Measurements from ENCODE around the gene STN1. TPM values are rescaled to one million over a fixed set of nuclear protein-coding genes. Genes with fewer than 3 reads are reported as not detected.
"Not testable (repeated sequence)": the region's sequence is repeated elsewhere in the genome, so short reads cannot be mapped to it uniquely, and the experiment has no call there.

STN1 gene
- total and polyA plus RNA-seq, 7 donors: 15.3 to 22.7 (median 18.3) TPM

- Histone ChIP-seq H3K27ac (peak overlapping the region; percentile 91), H3K4me1 (peaks cover 77% of the 10 kb centered on the region), H3K36me3 (ENCODE audit: insufficient read depth in 1 of 2, low read depth in 1 of 2) (no peaks in the 10 kb centered on the region), H3K4me3 (no peak overlapping the region), H3K27me3 (ENCODE audit: insufficient read depth in 3 of 3, low read length in 2 of 3) (no peaks in the 10 kb centered on the region), H3K9me3 (no peaks in the 10 kb centered on the region)
- ATAC-seq (peak in 1 of 4 donors; percentile 10), DNase-seq (peak; percentile 23 to 69)
- WGBS, 3 donors: 38 to 54% (median 50%) methylated on average over 5 of the region's 5 CpGs
- no peak for TF ChIP-seq CTCF (IDR thresholded peaks at IDR 0.05)
- intact Hi-C loops (cut with DNase I): no loop called here
Observed at GRCh38 chr10:103845972-103846371, 72.0 kb downstream of the STN1 start.

- WGBS, 3 donors: 78 to 87% (median 83%) methylated on average over 3 of the region's 3 CpGs
Observed at GRCh38 chr10:103845346-103845745, 72.6 kb downstream of the STN1 start.

GRCh38 chr10:103843854-103844570 is 74.0 kb downstream of the STN1 start:
- peaks cover 75% of the 10 kb centered on the region for H3K4me1 ChIP-seq
- no peaks in the 10 kb centered on the region for H3K36me3 ChIP-seq (ENCODE audit: insufficient read depth in 1 of 2, low read depth in 1 of 2)
- H3K27me3 ChIP-seq (ENCODE audit: insufficient read depth in 3 of 3, low read length in 2 of 3): no peaks in the 10 kb centered on the region
- H3K27ac ChIP-seq: peak overlapping the region; percentile 91
- no peak for TF ChIP-seq CTCF (IDR thresholded peaks at IDR 0.05)
- H3K4me3 ChIP-seq: no peak overlapping the region
- WGBS, 3 donors: 12% methylated on average over 6 of the region's 6 CpGs
- H3K9me3 ChIP-seq: no peaks in the 10 kb centered on the region
- ATAC-seq: peak; percentile 66 to 81 (median 75)
- DNase-seq: peak; percentile 60 to 89
- intact Hi-C loops (cut with DNase I): loop anchor here in 1 of 2 donors (5.0 kb wide), 1 partner anchor 87 kb away; no protein-coding TSS in a partner anchor

More at GRCh38 chr10:103845346-103845745, 72.6 kb downstream of the STN1 start:
- H3K4me3 ChIP-seq; H3K27me3 ChIP-seq (ENCODE audit: insufficient read depth in 3 of 3, low read length in 2 of 3); intact Hi-C loops (cut with DNase I); H3K9me3 ChIP-seq; DNase-seq; H3K36me3 ChIP-seq (ENCODE audit: insufficient read depth in 1 of 2, low read depth in 1 of 2); ATAC-seq: not testable (repeated sequence)
- peaks cover 77% of the 10 kb centered on the region for H3K4me1 ChIP-seq
- H3K27ac ChIP-seq: peak overlapping the region; percentile 91

- Histone ChIP-seq H3K9me3 (no peaks in the 10 kb centered on the region), H3K4me3 (no peak overlapping the region), H3K27me3 (ENCODE audit: insufficient read depth in 3 of 3, low read length in 2 of 3) (no peaks in the 10 kb centered on the region), H3K27ac (peak overlapping the region; percentile 91), H3K4me1 (peaks cover 81% of the 10 kb centered on the region), H3K36me3 (ENCODE audit: insufficient read depth in 1 of 2, low read depth in 1 of 2) (no peaks in the 10 kb centered on the region)
- DNase-seq (no peak), ATAC-seq (peak in 2 of 4 donors; percentile 19 to 35)
- TF ChIP-seq CTCF (IDR thresholded peaks at IDR 0.05): no peak
- WGBS, 3 donors: 63 to 69% (median 69%) methylated on average over 3 of the region's 3 CpGs
- intact Hi-C loops (cut with DNase I): loop anchor here in 1 of 2 donors (5.0 kb wide), 1 partner anchor 86 kb away; no protein-coding TSS in a partner anchor
Observed at GRCh38 chr10:103843045-103843444, 74.9 kb downstream of the STN1 start.

GRCh38 chr10:103842605-103843004 is 75.4 kb downstream of the STN1 start:
- H3K27me3 ChIP-seq (ENCODE audit: insufficient read depth in 3 of 3, low read length in 2 of 3): no peaks in the 10 kb centered on the region
- DNase-seq (no peak), ATAC-seq (no peak)
- peaks cover 86% of the 10 kb centered on the region for H3K4me1 ChIP-seq
- WGBS, 3 donors: 50 to 57% (median 51%) methylated on average over 7 of the region's 7 CpGs
- intact Hi-C loops (cut with DNase I): loop anchor here in 1 of 2 donors (5.0 kb wide), 1 partner anchor 85 kb away; no protein-coding TSS in a partner anchor
- H3K4me3 ChIP-seq: no peak overlapping the region
- no peak for TF ChIP-seq CTCF (IDR thresholded peaks at IDR 0.05)
- H3K36me3 ChIP-seq (ENCODE audit: insufficient read depth in 1 of 2, low read depth in 1 of 2): no peaks in the 10 kb centered on the region
- no peaks in the 10 kb centered on the region for H3K9me3 ChIP-seq
- peak overlapping the region; percentile 91 for H3K27ac ChIP-seq
